HG03378 (cell line): ENCODE results near the gene PCYT1A.
A peak's percentile ranks its signal among the peaks of the same experiment; 100 is the strongest.
"Not testable (repeated sequence)": the region's sequence is repeated elsewhere in the genome, so short reads cannot be mapped to it uniquely, and the experiment has no call there.

ENCODE experiments used
- ATAC-seq: cut with Tn5 transposase; IDR thresholded peaks from one replicate; pipeline ENCODE4 v1.9.1; 2021; ENCODE audit warnings: mild to moderate bottlenecking, moderate library complexity; ENCODE audit not compliant: unreplicated experiment

The PCYT1A gene

DNA sequence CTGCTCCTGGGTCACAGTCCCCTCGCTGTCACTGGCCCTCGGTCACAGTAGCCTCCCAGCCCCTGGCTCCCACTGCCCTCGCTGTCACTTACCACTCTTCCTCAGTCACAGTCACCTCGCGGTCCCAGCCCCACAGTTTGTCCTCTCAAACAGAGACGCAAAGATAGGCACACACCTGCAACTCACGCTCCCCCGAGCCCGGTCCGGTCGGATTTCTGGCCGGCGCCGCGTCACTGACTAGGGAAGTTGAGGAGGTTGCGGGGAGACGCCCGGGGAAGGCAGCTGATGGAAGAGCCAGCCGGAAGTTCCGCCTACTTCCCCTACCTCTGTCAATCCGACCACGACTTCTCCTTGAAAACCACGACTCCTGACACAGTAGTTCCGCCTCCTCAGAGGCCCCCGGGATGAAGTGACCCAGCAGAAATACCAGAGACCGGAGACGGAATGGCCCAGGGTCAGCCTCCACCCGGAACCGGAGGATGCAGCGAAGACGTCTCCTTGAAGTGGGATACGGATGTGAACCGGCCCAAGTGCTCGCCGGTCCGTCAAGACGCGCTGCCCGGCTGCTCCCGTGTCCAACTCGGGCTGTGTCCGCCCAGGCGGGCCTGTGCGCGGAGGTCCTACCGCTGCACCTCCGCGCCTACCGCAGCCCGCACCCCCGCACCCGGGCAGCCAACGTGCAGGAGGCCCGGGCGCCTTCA is at the start of gene PCYT1A:
PCYT1A (minus strand) TSS at position 287 of the 701 bp plus-strand sequence. CDS start 17,195 bp downstream, outside the sequence.
- ATAC-seq, result peak; percentile 62

- no peak for ATAC-seq
Measured at GRCh38 chr3:196336319-196337145, 49.0 kb upstream of the PCYT1A start.

DNA sequence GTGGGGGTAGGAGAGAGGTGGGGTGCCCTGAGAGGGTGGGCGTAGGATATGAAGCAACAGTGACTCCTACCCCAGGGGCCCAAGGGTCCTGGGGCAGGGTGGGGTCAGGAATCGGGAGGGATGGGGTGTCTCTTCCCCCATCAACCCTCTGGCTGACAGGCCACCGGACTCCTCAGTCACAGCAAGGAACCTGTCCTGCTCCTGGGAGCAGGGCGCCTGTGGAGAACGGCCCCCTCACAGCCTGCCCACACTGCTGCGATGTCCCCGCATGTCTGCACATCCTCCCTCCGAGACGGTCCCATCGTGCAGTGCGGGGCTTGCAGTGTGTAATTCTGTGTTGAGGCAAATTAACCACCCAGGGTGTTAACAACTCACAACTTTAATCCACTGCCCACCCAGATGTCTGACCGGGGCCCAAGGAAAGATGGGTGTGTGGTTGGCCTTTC is 48.0 kb upstream of the PCYT1A start:
- ATAC-seq, result no peak

DNA sequence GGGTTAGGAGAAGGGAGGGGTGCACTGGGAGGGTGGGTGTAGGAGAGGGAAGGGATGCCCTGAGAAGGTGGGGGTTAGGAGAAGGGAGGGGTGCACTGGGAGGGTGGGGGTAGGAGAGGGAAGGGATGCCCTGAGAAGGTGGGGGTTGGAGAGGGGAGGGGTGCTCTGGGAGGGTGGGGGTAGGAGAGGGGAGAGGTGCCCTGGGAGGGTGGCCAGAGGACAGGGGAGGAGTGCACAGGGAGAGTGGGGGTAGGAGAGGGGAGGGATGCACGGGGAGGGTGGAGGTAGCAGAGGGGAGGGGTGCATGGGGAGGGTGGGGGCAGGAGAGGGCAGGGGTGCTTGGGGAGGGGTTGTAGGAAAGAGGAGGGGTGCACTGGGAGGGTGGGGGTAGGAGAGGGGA is 47.5 kb upstream of the PCYT1A start:
- ATAC-seq, result no peak

DNA sequence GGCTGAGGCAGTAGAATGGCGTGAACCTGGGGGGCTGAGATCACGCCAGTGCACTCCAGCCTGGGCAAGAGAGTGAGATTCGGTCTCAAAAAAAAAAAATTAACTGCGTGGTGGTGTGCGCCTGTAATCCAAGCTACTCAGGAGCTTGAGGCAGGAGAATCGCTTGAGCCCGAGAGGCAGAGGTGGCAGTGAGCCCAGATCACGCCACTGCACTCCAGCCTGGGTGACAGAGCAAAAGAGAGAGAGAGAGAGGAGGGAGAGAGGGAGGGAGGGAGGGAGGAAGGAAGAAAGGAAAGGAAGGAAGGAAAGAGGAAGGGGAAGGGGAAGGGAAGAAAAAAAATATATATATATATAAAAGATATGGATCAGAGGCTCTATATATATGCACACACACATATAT is 44.6 kb upstream of the PCYT1A start:
- no peak for ATAC-seq

GRCh38 chr3:196327405-196327804 is 39.9 kb upstream of the PCYT1A start:
- no peak for ATAC-seq

GRCh38 chr3:196326936-196327335 is 39.4 kb upstream of the PCYT1A start:
- no peak for ATAC-seq

- ATAC-seq, result no peak
Measured at GRCh38 chr3:196323691-196324090, 36.2 kb upstream of the PCYT1A start.

DNA sequence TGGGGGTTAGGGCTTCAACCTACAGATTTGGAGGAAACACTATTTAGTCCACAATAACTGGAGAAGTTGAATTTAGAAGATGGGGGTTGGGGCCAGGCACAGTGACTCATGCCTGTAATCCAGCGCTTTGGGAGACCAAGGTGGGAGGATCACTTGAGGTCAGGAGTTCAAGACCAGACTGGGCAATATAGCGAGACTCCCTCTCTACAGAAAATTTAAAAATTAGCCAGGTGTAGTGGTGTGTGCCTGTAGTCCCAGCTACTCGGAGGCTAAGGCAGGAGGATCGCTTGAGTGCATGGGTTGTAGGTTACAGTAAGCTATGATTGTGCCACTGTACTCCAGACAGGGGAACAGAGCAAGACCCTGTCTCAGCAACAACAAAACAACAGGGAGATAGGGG is 35.5 kb upstream of the PCYT1A start:
- ATAC-seq, result no peak

DNA sequence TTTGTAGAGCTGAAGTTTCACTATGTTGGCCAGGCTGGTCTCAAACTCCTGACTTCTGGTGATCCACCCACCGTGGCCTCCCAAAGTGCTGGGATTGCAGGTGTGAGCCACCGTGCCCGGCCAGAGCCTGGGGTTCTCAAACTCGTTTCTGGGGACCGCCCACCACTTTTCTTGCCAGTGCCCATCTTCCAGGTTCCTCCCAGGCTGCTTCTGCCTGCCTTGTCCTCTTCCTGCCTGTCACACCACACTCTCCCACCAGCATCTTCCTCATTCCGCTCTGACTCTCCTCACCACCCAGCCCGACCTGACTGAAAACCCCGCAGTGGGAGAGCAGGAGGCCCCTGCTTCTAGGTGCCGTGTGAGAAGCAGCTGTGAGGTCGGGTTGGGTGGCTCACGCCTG is 33.6 kb upstream of the PCYT1A start:
- ATAC-seq, result no peak

GRCh38 chr3:196320137-196320536 is 32.6 kb upstream of the PCYT1A start:
- ATAC-seq, result no peak

DNA sequence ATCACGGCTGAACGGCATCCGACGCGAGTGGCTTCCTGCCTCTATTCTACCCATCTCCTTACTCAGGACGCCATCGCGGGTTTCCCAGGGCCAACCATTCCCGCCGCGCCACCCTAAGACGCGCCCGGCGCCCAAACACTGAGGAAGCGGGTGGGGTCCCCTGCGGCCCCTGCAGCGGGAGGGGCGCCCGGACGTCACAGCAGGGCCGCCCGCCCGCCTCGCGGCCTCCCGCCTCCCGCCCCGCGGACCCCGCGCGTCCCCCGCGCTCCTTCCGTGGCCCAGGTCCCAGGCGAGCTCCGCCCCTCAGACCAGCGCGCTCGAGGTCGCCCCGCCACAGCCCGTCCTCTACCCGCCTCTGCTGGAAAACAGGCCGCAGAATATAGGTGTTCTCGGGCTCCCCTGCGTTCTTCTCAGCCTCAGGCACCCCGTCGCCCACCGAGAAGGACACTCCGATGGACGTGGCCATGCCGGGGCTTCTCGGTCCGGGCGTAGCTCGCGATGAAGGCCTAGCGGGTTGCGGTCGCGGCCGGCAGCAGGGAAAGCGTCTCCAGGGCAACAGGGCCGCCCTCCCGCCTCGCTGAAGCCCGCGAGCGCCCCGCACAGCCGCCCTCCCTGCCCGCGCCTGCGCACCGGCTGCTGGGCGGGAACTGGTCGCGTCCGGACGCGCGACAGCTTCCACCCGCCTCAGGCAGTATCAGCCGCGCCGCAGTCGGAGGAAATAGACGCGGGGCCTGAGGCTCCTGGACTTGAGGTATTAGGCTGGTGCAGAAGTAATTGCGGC is 30.4 kb upstream of the PCYT1A start, which contains the start of gene DYNLT2B:
DYNLT2B (minus strand) TSS at position 554 of the 781 bp plus-strand sequence; CDS start at position 466, 88 bp downstream.
- ATAC-seq, result peak; percentile 58

DNA sequence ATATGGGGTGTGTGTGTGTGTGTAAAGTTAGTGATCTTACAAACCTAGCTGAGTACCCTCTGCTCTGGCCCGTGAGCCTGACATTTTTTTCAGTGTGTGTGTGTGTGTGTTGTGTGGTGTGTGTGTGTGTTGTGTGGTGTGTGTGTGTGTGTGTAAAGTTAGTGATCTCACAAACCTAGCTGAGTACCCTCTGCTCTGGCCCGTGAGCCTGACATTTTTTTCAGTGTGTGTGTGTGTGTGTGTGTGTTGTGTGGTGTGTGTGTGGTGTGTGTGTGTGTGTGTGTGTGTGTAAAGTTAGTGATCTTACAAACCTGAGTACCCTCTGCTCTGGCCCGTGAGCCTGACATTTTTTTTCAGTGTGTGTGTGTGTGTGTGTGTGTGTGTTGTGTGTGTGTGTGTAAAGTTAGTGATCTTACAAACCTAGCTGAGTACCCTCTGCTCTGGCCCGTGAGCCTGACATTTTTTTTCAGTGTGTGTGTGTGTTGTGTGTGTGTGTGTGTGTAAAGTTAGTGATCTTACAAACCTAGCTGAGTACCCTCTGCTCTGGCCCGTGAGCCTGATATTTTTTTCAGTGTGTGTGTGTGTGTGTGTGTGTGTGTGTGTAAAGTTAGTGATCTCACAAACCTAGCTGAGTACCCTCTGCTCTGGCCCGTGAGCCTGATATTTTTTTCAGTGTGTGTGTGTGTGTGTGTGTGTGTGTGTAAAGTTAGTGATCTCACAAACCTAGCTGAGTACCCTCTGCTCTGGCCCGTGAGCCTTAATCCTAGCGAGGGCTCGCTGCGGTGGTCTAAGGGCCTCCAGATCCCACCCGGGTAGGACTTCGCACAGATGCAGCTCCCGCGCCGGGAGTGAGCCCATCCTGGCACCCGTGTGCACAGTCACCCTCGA is 29.5 kb upstream of the PCYT1A start:
- ATAC-seq, result not testable (repeated sequence)

GRCh38 chr3:196315821-196316220 is 28.3 kb upstream of the PCYT1A start:
- no peak for ATAC-seq

DNA sequence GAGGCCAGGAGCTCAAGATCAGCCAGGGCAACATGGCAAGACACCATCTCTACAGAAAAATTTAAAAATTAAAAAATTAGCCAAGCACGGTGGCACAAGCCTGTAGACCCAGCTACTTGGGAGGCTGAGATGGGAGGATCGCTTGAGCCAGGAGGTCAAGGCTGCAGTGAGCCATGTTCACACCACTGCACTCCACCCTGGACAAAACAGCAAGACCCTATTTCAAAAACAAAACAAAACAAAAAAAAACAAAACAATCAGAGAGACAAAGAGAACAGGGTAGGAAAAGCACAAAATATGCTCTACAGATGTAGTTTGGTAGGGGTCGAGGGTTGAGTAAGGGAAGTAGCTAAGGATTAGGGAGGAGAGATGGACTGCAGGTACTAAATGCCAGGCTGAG is 27.1 kb upstream of the PCYT1A start:
- no peak for ATAC-seq

DNA sequence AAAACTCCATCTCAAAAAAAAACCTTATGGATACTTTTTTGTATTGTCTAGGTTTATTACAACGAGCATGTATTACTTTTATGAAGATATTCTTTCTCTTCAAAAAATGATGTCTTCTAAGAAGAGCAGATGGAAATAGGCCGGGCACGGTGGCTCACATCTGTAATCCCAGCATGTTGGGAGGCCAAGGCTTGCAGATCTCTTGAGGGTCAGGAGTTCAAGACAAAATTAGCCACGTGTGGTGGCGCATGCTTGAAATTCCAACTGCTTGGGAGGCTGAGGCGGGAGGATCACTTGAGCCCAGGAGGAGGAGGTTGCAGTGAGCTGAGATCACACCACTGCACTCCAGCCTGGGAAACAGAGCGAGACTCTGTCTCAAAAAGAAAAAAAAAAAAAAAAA is 26.6 kb upstream of the PCYT1A start:
- ATAC-seq, result not testable (repeated sequence)

DNA sequence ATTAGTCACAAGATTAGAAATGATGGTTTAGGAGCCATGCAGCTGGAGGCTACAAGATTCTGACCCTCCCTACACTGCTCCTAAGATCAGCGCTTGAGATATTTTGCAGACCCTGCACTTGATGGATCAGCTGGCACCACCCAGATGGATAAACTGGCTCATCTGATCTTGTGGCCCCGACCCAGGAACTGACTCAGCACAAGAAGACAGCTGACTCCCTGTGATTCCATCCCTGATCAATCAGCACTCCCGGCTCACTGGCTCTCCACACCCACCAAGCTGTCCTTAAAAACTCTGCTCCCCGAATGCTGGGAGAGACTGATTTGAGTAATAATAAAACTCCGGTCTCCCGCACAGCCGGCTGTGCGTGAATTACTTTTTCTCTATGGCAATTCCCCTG is 15.4 kb upstream of the PCYT1A start:
- ATAC-seq, result not testable (repeated sequence)

DNA sequence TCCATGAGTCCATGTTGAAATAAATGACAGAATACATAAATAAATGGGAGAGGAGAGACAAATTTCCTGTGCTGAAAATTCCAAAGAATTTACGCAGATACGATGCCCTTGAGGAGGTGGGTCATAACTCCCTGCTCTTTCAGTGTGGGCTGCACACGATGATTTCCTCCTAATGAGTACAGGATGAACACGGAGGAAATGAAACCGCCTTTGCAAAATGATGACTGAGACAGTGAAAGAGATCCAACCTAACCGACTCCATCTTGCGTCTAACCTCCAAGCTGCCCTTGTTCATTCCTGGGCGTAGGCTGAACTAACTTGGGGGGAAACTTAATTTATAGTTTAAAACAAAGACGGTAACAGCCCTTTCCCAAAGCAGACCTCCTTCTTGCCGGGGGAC is 15.0 kb upstream of the PCYT1A start:
- not testable (repeated sequence) for ATAC-seq

GRCh38 chr3:196298521-196298920 is 11.0 kb upstream of the PCYT1A start:
- no peak for ATAC-seq

- ATAC-seq, result no peak
Measured at GRCh38 chr3:196292286-196292923, 4.9 kb upstream of the PCYT1A start.
